ENCODE data around the gene HS3ST6.

GRCh38 chr16:1917056-1917664, 1.1 kb downstream of the HS3ST6 start:
- no peak for TF ChIP-seq POLR2AphosphoS5 (IDR thresholded peaks at IDR 0.05; ENCODE audit: low read depth, low read length)
- TF ChIP-seq POLR2A (IDR thresholded peaks at IDR 0.05; ENCODE audit: low read depth, low read length): no peak
- no peak for TF ChIP-seq TAF1 (IDR thresholded peaks at IDR 0.05; ENCODE audit: borderline replicate concordance, low read depth, low read length)

Measured in GM12892 (cell line).